Central memory CD8-positive, alpha-beta T cell (primary cell): Measurements from ENCODE around the gene LAMA1.

Experiments used
- ATAC-seq: fragments of 150-1000 bp; cut with Tn5 transposase; replicated peaks from 2 replicates; pipeline ENCODE4 v1.10.0; 2022; ENCODE audit warnings: mild to moderate bottlenecking, moderate FRiP score, moderate number of reproducible peaks; ENCODE audit not compliant: poor library complexity, severe bottlenecking; ENCODE audit errors: extremely low read depth
- DNase-seq, 2 donors: peaks; one replicate each; pipeline ENCODE4 v3.0.0; 2021; ENCODE audit warnings: low spot score in 2 of 2
- H3K27ac Mint-ChIP-seq: one replicate; pipeline ENCODE4 v1.8.0; 2022; ENCODE audit warnings: low read depth, mild to moderate bottlenecking, moderate library complexity, mixed read lengths
- H3K27me3 Mint-ChIP-seq: one replicate; pipeline ENCODE4 v1.8.0; 2022; ENCODE audit warnings: mixed read lengths
- H3K36me3 Mint-ChIP-seq: one replicate; pipeline ENCODE4 v1.8.0; 2022; ENCODE audit warnings: mild to moderate bottlenecking, moderate library complexity, mixed read lengths; ENCODE audit not compliant: insufficient read depth
- H3K4me1 Mint-ChIP-seq: one replicate; pipeline ENCODE4 v1.8.0; 2022; ENCODE audit warnings: mixed read lengths
- H3K4me3 Mint-ChIP-seq: one replicate; pipeline ENCODE4 v1.8.0; 2022; ENCODE audit warnings: mild to moderate bottlenecking, moderate library complexity, mixed read lengths
- H3K9me3 Mint-ChIP-seq: one replicate; pipeline ENCODE4 v1.8.0; 2022; ENCODE audit warnings: mixed read lengths

Gene LAMA1

GRCh38 chr18:7096838-7097237 is 20.8 kb downstream of the LAMA1 start:
- no peak for ATAC-seq
- H3K4me1 Mint-ChIP-seq = no peaks in the 10 kb centered on the region

GRCh38 chr18:7094427-7094826 is 23.2 kb downstream of the LAMA1 start:
- H3K36me3 Mint-ChIP-seq = no peaks in the 10 kb centered on the region
- DNase-seq (no peak), ATAC-seq (no peak)
- no peaks in the 10 kb centered on the region for H3K27me3 Mint-ChIP-seq
- H3K4me3 Mint-ChIP-seq = no peak overlapping the region
- H3K27ac Mint-ChIP-seq = no peak overlapping the region
- H3K4me1 Mint-ChIP-seq = no peaks in the 10 kb centered on the region
- no peaks in the 10 kb centered on the region for H3K9me3 Mint-ChIP-seq

More at GRCh38 chr18:7096838-7097237, 20.8 kb downstream of the LAMA1 start:
- Mint-ChIP-seq H3K27ac (no peak overlapping the region), H3K4me3 (no peak overlapping the region), H3K36me3 (no peaks in the 10 kb centered on the region), H3K27me3 (no peaks in the 10 kb centered on the region), H3K9me3 (no peaks in the 10 kb centered on the region)
- no peak for DNase-seq

GRCh38 chr18:7090771-7091170 is 26.8 kb downstream of the LAMA1 start:
- no peak overlapping the region for H3K4me3 Mint-ChIP-seq
- no peak for DNase-seq
- H3K4me1 Mint-ChIP-seq = no peaks in the 10 kb centered on the region
- H3K9me3 Mint-ChIP-seq = no peaks in the 10 kb centered on the region
- no peak for ATAC-seq
- H3K27ac Mint-ChIP-seq = no peak overlapping the region
- H3K36me3 Mint-ChIP-seq = no peaks in the 10 kb centered on the region
- no peaks in the 10 kb centered on the region for H3K27me3 Mint-ChIP-seq

GRCh38 chr18:7089369-7089768 is 28.2 kb downstream of the LAMA1 start:
- H3K36me3 Mint-ChIP-seq = no peaks in the 10 kb centered on the region
- DNase-seq = no peak
- no peaks in the 10 kb centered on the region for H3K4me1 Mint-ChIP-seq
- no peak overlapping the region for H3K4me3 Mint-ChIP-seq
- no peak for ATAC-seq
- H3K27me3 Mint-ChIP-seq = no peaks in the 10 kb centered on the region
- H3K9me3 Mint-ChIP-seq = no peaks in the 10 kb centered on the region
- no peak overlapping the region for H3K27ac Mint-ChIP-seq

- Mint-ChIP-seq H3K4me1 (no peaks in the 10 kb centered on the region), H3K4me3 (no peak overlapping the region), H3K27me3 (no peaks in the 10 kb centered on the region), H3K9me3 (no peaks in the 10 kb centered on the region), H3K36me3 (no peaks in the 10 kb centered on the region), H3K27ac (no peak overlapping the region)
- DNase-seq = no peak
- no peak for ATAC-seq
These were observed 33.2 kb downstream of the LAMA1 start for GRCh38 chr18:7084080-7085065.

- H3K27me3 Mint-ChIP-seq = no peaks in the 10 kb centered on the region
- DNase-seq = no peak
- H3K9me3 Mint-ChIP-seq = no peaks in the 10 kb centered on the region
- no peak overlapping the region for H3K27ac Mint-ChIP-seq
- H3K4me3 Mint-ChIP-seq = no peak overlapping the region
- no peaks in the 10 kb centered on the region for H3K36me3 Mint-ChIP-seq
- ATAC-seq = no peak
- no peaks in the 10 kb centered on the region for H3K4me1 Mint-ChIP-seq
These were observed 34.9 kb downstream of the LAMA1 start for GRCh38 chr18:7082671-7083070.

GRCh38 chr18:7079231-7079630 is 38.4 kb downstream of the LAMA1 start:
- Mint-ChIP-seq H3K4me1 (no peaks in the 10 kb centered on the region), H3K4me3 (no peak overlapping the region), H3K9me3 (peaks cover 8% of the 10 kb centered on the region), H3K27ac (no peak overlapping the region), H3K27me3 (no peaks in the 10 kb centered on the region), H3K36me3 (no peaks in the 10 kb centered on the region)
- ATAC-seq (no peak), DNase-seq (no peak)

- no peak overlapping the region for H3K4me3 Mint-ChIP-seq
- H3K27ac Mint-ChIP-seq = no peak overlapping the region
- H3K4me1 Mint-ChIP-seq = no peaks in the 10 kb centered on the region
- H3K9me3 Mint-ChIP-seq = peaks cover 8% of the 10 kb centered on the region
- H3K36me3 Mint-ChIP-seq = no peaks in the 10 kb centered on the region
- ATAC-seq = no peak
- no peak for DNase-seq
- no peaks in the 10 kb centered on the region for H3K27me3 Mint-ChIP-seq
These were observed 45.0 kb downstream of the LAMA1 start for GRCh38 chr18:7072593-7072992.

GRCh38 chr18:7071600-7071999 is 46.0 kb downstream of the LAMA1 start:
- no peaks in the 10 kb centered on the region for H3K36me3 Mint-ChIP-seq
- no peak overlapping the region for H3K27ac Mint-ChIP-seq
- ATAC-seq = no peak

GRCh38 chr18:7070466-7070865 is 47.1 kb downstream of the LAMA1 start:
- Mint-ChIP-seq H3K4me3 (no peak overlapping the region), H3K36me3 (no peaks in the 10 kb centered on the region), H3K9me3 (no peaks in the 10 kb centered on the region), H3K27ac (no peak overlapping the region), H3K27me3 (no peaks in the 10 kb centered on the region), H3K4me1 (no peaks in the 10 kb centered on the region)
- DNase-seq (no peak), ATAC-seq (no peak)

More at GRCh38 chr18:7071600-7071999, 46.0 kb downstream of the LAMA1 start:
- H3K4me1 Mint-ChIP-seq = no peaks in the 10 kb centered on the region
- DNase-seq = no peak
- no peak overlapping the region for H3K4me3 Mint-ChIP-seq
- no peaks in the 10 kb centered on the region for H3K27me3 Mint-ChIP-seq
- peaks cover 8% of the 10 kb centered on the region for H3K9me3 Mint-ChIP-seq

GRCh38 chr18:7068871-7069590 is 48.6 kb downstream of the LAMA1 start:
- no peak for DNase-seq
- no peak overlapping the region for H3K27ac Mint-ChIP-seq
- no peak for ATAC-seq
- no peaks in the 10 kb centered on the region for H3K36me3 Mint-ChIP-seq
- H3K4me1 Mint-ChIP-seq = no peaks in the 10 kb centered on the region
- H3K9me3 Mint-ChIP-seq = no peaks in the 10 kb centered on the region
- no peak overlapping the region for H3K4me3 Mint-ChIP-seq
- H3K27me3 Mint-ChIP-seq = no peaks in the 10 kb centered on the region

- no peak overlapping the region for H3K27ac Mint-ChIP-seq
- DNase-seq = no peak
- no peaks in the 10 kb centered on the region for H3K36me3 Mint-ChIP-seq
- no peaks in the 10 kb centered on the region for H3K27me3 Mint-ChIP-seq
- no peak for ATAC-seq
- H3K4me1 Mint-ChIP-seq = no peaks in the 10 kb centered on the region
- H3K4me3 Mint-ChIP-seq = no peak overlapping the region
- no peaks in the 10 kb centered on the region for H3K9me3 Mint-ChIP-seq
These were observed 50.5 kb downstream of the LAMA1 start for GRCh38 chr18:7066965-7067555.
